Omental fat pad (tissue), 4 donors: ENCODE data around the gene RUNX1. TPM values are rescaled to one million over a fixed set of nuclear protein-coding genes. Genes with fewer than 3 reads are reported as not detected.

Experiments
- ATAC-seq: fragments of 150-250 bp; one replicate; pipeline ENCODE4 v1.9.1; 2016; ENCODE audit warnings: mild to moderate bottlenecking, moderate library complexity; ENCODE audit not compliant: low FRiP score
- DNase-seq: peaks from one replicate; pipeline ENCODE4 v3.0.0-alpha.2; 2019; ENCODE audit warnings: low spot score
- CTCF ChIP-seq, 3 donors: fragments of 450-650 bp; IDR thresholded peaks; one replicate each; pipeline ENCODE4 v1.5.1; 2016 to 2017; ENCODE audit warnings: antibody characterized with exemption in 3 of 3, mild to moderate bottlenecking in 3 of 3, moderate library complexity in 2 of 3
- total RNA-seq, 4 donors: library from RNA; depleted of rRNA; stranded (reverse); fragments of >200 nt; gene quantifications; one replicate each; pipeline ENCODE4 v1.1.0, GENCODE V29; 2016

The RUNX1 gene
- total RNA-seq, 4 donors from 2014 or later, result 21.1 to 75.9 (median 30.2) TPM

DNA sequence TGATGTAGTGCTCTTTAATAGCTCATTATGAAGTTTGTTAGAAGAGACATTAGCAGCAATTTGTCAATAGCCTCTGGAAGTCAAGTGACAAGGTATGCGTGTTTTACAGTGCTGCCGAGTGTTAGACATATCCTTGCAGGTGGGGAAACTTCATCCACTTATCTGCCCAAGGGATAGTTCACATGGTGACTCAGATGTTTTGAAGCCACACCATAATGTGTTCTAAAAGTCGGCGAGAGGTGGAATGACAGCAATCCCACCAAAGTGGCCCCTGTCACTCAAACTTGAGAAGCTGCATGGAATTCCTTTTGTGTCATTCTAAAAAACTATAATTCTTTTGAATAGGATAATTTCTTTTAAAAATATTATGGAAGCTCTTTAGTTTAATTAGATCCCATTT, 98.1 kb downstream of the RUNX1 start:
- no peak for TF ChIP-seq CTCF (IDR thresholded peaks at IDR 0.05)
- ATAC-seq (no peak), DNase-seq (no peak)

- no peak for DNase-seq
- no peak for TF ChIP-seq CTCF (IDR thresholded peaks at IDR 0.05)
- ATAC-seq, result no peak
Observed at GRCh38 chr21:34949499-34949898, 99.6 kb downstream of the RUNX1 start.

GRCh38 chr21:34949030-34949429, 100.1 kb downstream of the RUNX1 start:
- ATAC-seq (no peak), DNase-seq (no peak)
- TF ChIP-seq CTCF (IDR thresholded peaks at IDR 0.05), result no peak

GRCh38 chr21:34948157-34948556, 100.9 kb downstream of the RUNX1 start:
- no peak for TF ChIP-seq CTCF (IDR thresholded peaks at IDR 0.05)
- ATAC-seq, result no peak
- DNase-seq, result no peak

- DNase-seq, result no peak
- no peak for TF ChIP-seq CTCF (IDR thresholded peaks at IDR 0.05)
Observed at GRCh38 chr21:34946916-34947534, 102.1 kb downstream of the RUNX1 start.

DNA sequence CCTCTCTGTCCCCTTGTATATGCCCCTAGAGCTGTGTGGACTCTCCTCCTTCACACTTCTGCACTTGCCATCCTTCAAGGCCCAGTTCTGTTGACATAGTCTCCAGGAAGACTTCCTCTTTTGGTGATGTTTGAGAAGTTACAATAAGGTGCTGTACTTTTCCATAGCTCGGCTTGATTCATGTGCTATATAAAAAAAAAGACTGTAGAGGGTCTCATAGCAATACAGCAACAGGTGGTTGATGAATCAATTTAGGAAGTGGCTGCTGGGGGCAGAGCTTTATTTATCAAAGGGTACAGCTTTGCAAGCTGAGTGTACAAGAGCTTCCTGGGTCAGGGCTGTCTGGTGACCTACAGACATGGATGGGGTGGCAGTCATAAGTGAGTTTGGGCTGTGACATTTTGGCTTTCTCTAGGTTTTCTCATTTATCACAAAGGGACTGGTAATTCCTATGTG, 102.7 kb downstream of the RUNX1 start:
- TF ChIP-seq CTCF (IDR thresholded peaks at IDR 0.05), result no peak
- DNase-seq, result no peak
- ATAC-seq, result no peak

More at GRCh38 chr21:34946916-34947534, 102.1 kb downstream of the RUNX1 start:
- no peak for ATAC-seq

DNA sequence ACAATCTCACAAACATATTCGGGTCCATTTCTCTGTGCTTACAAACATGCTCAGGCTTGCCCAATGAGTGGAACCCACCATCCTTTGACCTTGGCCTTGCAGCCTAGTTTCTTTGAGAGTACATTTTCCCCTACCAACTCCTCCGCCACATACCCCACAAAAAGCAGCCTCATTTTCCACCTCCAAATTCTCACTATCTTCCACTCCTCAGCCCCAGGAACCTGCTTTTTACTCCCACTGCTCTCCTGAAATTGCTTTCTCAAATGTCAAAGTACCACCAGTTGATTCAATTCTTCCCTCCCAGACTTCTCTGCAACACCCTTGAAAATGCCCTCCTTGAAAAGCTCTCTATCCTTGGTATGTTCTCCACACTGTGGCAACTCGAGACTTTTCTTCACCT, 103.8 kb downstream of the RUNX1 start:
- ATAC-seq, result no peak
- no peak for TF ChIP-seq CTCF (IDR thresholded peaks at IDR 0.05)
- no peak for DNase-seq
